HG02973 (cell line): ENCODE measurements around the gene TRPC4AP.

Experiments
- ATAC-seq: cut with Tn5 transposase; IDR thresholded peaks from one replicate; pipeline ENCODE4 v1.9.1; 2021; ENCODE audit warnings: moderate library complexity; ENCODE audit not compliant: unreplicated experiment

The TRPC4AP gene

DNA sequence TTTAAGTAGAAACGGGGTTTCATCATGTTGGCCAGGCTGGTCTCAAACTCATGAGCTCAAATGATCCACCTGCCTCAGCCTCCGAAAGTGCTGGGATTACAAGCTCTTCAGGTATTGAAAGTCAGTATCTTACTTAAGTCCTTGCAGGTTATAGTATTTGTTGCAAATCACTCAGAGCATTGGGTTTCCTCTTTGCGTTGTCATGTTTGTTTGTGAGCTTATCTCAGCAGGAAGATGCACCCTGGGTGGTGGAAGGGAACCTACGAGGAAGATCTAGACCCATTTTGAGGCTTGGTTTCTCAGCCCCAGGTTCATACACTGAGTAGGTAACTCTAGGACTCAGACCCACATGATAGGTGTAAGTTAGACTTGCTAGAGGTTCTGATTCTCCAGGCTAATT, 118.4 kb downstream of the TRPC4AP start:
- ATAC-seq = no peak

DNA sequence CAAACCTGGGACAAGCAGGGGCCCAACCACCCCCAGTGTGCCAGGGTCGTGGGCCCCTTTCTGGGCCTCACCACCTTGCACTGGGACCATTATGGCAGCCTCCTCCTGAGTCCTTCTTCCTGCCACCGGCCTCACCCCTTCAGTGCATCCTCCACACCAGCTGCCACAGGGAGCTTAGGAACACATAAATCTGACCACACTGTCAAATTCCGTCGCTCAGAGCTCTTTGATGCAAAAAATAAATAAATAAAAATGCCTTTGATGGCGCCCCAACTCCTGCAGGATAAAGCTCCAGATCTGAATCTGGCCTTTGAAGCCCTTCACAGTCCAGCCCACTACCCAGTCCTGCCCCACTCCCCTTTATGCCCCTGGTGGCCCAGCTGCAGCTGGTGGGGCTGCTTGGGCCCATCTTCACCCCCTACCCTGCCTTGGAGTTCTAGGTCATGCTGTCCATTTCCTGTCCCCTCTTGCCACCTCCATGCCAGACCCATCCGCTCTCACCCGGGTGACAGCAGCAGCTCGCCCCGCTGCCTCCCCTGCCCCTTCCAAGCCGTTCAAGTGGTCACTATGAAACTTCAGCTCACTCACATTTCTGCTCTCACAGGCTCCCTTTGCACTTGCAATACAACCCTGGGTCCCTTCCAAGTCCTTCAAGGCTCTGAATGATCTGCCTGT, 120.9 kb downstream of the TRPC4AP start:
- no peak for ATAC-seq

DNA sequence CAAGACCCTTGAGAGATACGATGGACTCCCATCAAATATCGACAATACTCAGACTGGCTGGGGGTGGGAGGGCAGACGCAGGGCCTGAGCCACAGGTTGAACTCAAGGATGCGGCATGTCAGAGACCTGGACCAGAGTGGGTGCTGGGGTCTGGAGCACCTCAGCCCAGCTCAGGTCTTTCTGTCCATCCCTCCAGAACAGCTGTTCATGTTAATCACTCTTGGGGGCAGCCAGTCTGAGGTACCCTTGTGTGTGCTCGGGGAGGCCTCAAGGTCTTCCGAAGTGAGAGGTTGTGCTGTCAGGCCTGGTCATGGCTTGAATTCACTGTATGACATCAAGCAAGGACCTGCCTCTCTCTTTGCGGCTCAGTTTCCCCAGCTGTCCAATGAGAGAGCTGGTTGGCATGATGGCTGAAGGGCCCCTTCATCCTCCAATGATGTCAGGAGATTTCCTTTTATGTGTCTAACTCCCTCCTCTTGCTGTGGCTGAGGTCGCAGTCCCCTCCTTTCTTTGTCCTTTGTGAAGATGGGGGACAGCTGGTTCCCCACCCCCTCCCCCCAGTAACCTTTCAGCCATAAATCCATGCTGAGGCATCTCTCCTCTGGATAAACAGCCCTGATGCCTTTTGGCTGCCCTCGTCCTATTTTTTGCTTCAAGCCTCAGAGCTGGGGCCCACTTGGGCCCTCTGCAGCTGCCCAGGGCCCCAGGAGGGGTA, 121.6 kb downstream of the TRPC4AP start:
- ATAC-seq = no peak

DNA sequence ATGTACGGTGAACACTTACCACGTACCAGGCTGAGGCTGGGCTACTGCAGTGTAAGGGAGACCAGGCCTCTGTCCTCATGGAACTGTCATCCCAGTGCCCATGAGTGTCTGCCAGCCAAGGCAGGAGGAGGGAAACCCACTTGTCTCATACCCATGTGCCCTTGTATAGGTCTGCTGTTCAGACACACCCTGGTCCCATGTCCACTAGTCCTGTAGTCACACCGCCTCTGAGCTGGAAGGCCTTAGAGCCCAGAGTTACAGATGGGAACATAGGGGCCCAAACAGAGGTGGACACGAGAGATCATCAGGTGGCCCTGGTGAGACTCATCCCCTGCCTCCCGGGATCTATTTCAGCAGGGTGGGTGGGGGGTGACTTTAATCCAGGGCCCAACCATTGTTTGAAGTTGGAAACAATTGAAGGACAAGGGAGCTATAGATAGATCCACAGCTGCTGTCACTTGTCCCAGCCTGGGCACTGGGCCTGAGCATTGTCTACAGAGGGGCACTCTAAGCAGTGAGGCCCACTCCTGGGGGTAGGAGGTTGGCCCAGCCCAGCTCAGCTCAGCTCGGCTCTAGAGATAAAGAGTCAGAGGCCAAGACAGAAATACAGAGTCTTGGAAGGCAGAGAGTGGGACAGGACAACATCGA, 122.3 kb downstream of the TRPC4AP start:
- no peak for ATAC-seq

DNA sequence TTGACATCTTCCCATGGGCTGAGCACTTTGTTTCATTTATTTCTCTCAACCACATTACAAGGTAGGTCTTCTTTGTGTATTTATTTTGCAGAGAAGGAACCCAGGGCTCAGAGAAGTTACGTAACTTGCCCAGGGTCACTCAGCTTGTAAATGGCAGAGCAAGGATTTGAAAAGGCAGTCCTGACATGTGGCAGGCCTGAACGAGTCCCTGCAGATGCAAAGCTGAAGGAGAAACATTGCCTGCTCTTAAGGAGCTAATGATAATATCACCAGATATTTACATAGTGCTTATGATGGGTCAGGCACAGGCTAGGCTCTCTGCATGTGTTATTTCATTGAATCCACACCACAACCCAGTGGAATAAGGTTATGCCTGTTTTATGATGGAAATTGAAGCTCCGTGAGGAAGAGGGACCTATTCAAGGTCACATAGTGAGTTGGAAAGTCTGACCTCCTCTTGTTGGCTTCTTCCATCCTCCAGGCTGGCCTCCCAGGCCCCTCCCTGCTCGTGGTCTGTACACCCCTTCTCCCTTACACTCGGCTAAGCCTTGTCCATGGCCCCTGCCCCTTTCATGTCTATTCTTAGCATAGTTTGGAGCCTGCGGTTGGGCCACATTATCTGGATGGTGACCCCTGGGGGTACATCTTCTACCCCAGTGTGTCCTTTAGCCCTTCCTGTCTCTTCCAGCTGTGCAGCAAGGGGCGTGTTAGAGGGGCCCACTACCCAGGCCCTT, 124.4 kb downstream of the TRPC4AP start:
- ATAC-seq = no peak

DNA sequence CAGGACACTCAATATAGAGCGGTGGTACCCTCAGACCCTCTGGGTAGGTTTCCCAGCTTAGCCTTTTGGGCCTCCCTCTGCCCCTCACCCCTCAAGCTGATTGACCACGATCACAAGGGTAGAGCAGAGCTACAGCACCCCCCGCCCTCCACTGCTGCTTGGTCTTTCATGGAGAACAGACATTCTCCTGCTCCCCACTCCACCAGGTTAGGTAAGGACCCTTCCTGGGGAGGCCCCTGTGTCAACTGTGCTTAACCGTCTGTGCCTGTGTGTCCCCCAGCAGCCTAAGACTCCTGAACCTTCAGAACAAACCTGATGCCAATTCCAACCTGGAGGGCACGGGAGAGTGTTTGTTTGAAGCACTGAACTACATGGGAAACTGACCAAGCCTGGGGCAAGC, 125.2 kb downstream of the TRPC4AP start:
- no peak for ATAC-seq

DNA sequence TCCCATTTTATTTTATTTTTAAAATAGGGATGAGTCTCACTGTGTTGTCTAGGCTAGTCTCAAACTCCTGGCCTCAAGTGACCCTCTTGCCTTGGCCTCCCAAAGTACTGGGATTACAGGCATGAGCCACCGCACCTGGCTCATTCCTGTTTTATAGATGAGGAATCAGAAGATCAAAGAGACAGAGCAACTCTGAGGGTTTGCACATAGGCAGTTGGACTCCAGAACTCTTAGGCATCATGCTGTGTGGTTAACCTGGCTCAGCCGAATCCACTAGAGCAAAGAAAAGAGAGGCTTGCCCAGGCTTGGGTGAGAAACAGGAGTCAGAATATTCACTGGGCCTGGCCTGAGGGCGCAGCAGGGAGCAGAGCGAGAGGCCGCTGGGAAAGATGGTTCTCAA, 127.6 kb downstream of the TRPC4AP start:
- ATAC-seq = no peak

DNA sequence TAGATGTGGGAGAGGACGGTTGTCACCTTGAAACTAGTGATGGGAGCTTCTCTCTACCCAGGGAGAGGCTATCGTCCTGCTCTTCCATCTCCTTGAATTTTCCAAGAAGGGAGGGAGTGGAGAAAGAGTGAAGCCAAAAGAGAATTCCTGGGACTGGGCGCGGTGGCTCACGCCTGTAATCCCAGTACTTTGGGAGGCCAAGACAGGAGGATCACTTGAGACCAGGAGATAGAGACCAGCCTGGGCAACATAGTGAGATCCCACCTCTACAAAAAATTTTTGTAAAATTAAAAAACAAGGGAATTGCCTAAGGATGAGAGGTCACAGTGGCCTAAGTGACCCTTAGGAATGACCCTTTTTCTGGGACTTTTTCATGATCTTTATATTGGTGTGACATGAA, 128.1 kb downstream of the TRPC4AP start:
- ATAC-seq = no peak

DNA sequence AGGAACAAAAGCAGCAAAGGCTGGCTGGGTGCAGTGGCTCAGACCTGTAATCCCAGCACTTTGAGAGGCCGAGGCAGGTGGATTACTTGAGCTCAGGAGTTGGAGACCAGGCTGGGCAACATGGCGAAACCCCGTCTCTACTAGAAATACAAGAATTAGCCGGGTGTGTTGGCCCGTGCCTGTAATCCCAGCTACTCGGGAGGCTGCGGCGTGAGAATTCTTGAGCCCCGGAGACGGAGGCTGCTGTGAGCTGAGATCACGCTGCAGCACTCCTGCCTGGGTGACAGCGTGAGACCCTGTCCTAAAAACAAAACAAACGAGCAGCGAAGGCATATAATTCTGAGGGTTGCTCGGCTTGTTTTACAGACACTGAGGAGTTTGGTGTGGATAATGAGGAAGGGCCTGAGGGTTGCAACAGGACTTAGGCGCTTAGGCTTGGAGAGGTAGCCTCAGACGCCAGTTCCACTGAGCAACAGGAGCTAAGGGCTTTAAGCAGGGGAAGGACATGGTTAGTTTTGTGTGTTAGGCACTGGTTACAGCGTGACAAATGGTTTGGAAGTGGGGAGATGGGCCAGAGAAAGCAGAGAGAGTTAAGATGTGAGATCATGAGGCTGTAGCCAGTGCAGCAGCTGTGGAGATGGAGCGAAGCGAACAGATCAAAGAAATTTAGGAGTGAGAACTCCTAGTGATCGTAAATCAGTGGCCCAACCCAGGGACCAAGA, 135.7 kb downstream of the TRPC4AP start:
- no peak for ATAC-seq

DNA sequence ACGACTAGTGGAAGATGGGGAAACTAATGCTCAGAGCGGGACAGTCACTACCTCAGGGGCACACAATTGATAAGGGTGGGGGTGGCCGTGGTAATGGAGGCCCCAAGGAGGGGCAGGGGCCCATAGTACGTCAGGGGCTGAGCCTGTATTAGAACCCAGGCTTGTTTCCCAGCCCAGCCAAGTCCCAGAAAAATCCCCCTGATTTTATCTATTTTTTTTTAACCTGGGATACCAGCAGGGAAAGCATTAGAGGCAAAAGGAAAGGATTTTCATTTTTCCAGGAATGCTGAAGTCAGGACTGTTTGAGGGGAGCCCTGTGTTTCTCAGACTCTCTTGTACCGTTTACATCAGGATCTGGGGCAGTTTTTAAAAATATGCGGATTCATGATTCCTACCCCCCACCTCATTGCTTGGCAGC, 136.6 kb downstream of the TRPC4AP start:
- no peak for ATAC-seq

DNA sequence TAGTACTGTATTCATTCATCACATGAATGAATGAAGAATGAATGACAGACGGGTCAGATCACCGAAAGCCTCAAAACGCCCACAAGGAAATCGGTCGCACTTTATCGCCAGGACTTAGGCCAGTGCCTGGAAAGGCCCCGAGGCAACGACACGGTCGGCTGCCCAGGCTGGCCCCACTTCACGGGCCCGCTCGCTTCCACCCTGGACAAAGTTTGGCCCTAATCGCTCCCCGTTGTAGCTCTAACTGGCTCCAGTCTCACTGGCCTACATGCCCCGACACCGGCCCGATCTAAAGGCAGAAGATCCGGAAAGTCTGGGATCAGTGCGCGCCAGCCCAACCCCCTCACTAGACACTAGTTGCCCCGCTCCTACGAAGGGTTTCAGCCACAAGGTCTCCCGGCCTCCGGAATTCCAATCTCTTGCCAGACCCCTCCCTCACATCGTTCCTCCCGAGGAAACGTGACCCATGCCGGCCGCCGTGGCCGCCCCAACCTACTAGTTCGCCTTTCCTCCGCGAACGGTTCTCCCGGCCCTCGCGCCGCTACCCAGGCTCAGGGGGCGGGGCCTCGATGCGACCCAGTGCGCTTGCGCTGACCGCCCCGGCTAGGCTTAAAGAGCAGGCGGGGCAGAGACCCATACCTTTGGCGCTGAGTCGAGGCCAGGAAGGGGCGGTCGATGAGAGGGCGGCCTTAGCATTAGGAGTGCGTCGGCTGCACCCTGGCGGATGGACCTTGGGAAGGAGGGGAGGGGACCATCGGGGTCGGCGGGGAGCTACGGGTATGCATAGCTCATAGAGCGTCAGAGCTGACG, 137.2 kb downstream of the TRPC4AP start, which contains the start of the genes GSS and MYH7B:
Gene GSS, minus strand, starts transcription at position 576 of the 810 bp plus-strand sequence. CDS start 3,954 bp downstream, outside the sequence.
Gene MYH7B, plus strand, starts transcription at position 638 of the 810 bp plus-strand sequence. CDS start 22,138 bp downstream, outside the sequence.
- peak; percentile 79 for ATAC-seq

DNA sequence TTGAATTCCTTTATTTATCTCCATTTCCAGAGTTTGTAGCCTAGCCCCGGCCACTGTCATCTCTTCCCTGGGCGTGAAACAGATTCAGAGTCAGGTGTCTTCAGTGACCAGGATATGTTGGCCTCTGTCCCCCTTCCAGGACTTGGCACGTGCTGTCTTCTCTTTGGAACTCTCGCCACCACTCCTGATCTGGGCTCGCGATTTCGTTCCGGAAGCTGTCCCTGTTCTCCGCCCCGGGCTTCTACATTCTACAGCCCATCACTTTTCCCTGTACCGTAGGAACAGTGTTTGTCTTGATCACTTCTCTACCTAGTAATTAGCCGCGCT, 137.7 kb downstream of the TRPC4AP start:
- peak; percentile 12 for ATAC-seq

DNA sequence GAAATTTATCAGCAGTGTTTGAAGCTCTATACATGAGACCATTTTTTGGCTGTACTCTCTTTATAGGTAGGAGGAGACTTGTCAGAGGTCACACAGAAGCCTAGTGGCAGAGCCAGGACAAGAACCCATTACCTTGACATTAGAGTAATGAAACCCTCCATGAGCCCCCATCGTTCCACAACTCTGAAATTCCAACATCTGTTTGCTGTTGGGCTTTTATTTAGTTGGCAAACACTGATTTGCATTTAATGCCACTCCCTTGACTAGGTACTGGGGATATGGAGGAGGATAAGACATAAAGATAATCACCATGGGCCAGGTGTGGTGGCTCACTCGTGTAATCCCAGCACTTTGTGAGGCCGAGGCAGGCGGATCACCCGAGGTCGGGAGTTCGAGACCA, 138.6 kb downstream of the TRPC4AP start:
- ATAC-seq = no peak

DNA sequence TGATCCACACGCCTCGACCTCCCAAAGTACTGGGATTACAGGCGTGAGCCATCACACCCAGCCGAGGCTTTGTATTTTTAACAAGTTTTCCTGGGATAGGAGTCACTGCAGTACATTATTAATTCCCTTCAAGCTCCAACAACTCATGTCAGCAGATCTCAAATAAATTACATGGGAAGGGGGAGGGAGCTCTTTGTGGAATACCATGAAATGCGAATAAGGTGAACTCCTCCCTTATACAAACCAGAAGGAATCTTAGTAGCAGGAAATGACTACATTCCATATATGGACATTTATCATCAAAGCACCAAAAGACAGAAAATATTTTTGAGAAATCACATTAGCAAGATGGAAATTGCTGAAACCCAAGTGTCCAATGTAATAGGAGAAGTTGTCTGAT, 139.9 kb downstream of the TRPC4AP start:
- ATAC-seq = no peak
